Left ventricle myocardium inferior (tissue), 1 donor: ENCODE results near the gene MRPS2. TPM values are rescaled to one million over a fixed set of nuclear protein-coding genes. Genes with fewer than 3 reads are reported as not detected.

Experiments
- DNase-seq: peaks from one replicate; pipeline ENCODE4 v3.0.0-alpha.2; 2020
- H3K27ac ChIP-seq: fragments of 200-600 bp; replicated peaks from 2 replicates; pipeline ENCODE4 v1.8.0; 2021
- H3K27me3 ChIP-seq: fragments of 200-600 bp; 2 replicates; pipeline ENCODE4 v1.8.0; 2021; ENCODE audit warnings: low read depth
- H3K36me3 ChIP-seq: fragments of 200-600 bp; 2 replicates; pipeline ENCODE4 v1.8.0; 2021
- H3K4me1 ChIP-seq: fragments of 200-600 bp; 2 replicates; pipeline ENCODE4 v1.8.0; 2021
- H3K4me3 ChIP-seq: fragments of 200-600 bp; 2 replicates; pipeline ENCODE4 v1.8.0; 2021; ENCODE audit warnings: mild to moderate bottlenecking, moderate library complexity
- H3K9me3 ChIP-seq: fragments of 200-600 bp; replicated peaks from 2 replicates; pipeline ENCODE4 v1.8.0; 2021
- CTCF ChIP-seq: fragments of 200-600 bp; IDR thresholded peaks from 2 replicates; pipeline ENCODE4 v1.8.0; 2021; ENCODE audit warnings: antibody characterized with exemption, mild to moderate bottlenecking, borderline replicate concordance
- intact Hi-C: fragments of 100-400 bp; cut with micrococcal nuclease; formaldehyde crosslinking; loops from one replicate; pipeline ENCODE4 v1.11.0; 2022
- total RNA-seq: library from RNA; stranded (reverse); fragmentation: NEBNext Ultra II Directional; extraction: Animal tissue kit (Norgen Biotek cat#: 25700); gene quantifications from one replicate; pipeline ENCODE4 v1.2.1, GENCODE V29; 2021
- donor health status: DM: no; HTN: yes; CAD: no; lungs with severe emphysema.

The MRPS2 gene
- total RNA-seq, 1 donor from 2014 or later = 42.6 TPM

DNA sequence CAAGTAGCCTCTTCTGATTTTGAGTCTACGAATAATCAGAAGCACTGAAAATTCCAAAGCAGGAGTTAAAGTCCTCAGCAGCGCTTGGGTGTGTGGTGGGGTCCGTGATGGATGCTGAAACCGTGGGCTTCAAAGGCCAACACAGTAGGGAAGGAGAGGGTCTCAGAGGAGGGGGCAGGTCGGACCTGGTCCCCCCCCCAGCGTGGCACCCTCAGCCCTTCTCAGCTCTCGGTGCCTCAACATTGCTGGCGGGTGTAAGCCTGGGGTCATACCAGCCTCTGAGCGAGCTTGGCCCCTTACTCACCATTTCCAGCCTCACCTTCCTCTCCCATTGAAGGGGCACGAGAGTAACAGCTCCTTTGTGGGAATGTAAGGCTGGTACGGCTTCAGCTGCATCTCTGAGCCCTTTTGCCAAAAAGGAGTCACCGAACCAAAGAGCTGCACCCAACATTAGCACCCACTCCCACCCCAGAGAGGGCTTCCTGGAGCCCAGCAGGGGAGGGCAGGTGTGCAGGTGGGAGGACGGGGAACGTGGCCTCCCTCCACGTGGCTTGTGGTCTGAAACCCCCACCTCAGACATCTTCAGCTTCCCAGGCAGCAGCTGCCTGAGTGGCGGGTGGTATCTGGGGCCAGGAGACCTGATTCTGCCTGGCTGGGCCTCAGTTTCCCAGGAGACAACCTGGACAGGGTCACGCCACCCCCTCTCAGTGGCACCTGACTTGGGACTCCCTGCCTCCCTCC, 14.0 kb downstream of the MRPS2 start:
- Histone ChIP-seq H3K4me3 (no peak overlapping the region), H3K4me1 (no peaks in the 10 kb centered on the region), H3K9me3 (peaks cover 9% of the 10 kb centered on the region), H3K27me3 (peaks cover 15% of the 10 kb centered on the region), H3K36me3 (no peaks in the 10 kb centered on the region), H3K27ac (no peak overlapping the region)
- no peak for TF ChIP-seq CTCF
- no peak for DNase-seq
- intact Hi-C loops = no loop called here

- Histone ChIP-seq H3K4me3 (no peak overlapping the region), H3K27me3 (peaks cover 15% of the 10 kb centered on the region), H3K4me1 (no peaks in the 10 kb centered on the region), H3K9me3 (peaks cover 1% of the 10 kb centered on the region), H3K36me3 (no peaks in the 10 kb centered on the region), H3K27ac (no peak overlapping the region)
- no peak for DNase-seq
- intact Hi-C loops = no loop called here
- TF ChIP-seq CTCF = no peak
Measured at GRCh38 chr9:135515083-135515951, 14.8 kb downstream of the MRPS2 start.

GRCh38 chr9:135516132-135516860, 15.8 kb downstream of the MRPS2 start:
- Histone ChIP-seq H3K27me3 (peaks cover 20% of the 10 kb centered on the region), H3K27ac (no peak overlapping the region), H3K4me1 (no peaks in the 10 kb centered on the region), H3K4me3 (no peak overlapping the region), H3K36me3 (no peaks in the 10 kb centered on the region), H3K9me3 (no peaks in the 10 kb centered on the region)
- intact Hi-C loops = no loop called here
- DNase-seq = no peak
- no peak for TF ChIP-seq CTCF

DNA sequence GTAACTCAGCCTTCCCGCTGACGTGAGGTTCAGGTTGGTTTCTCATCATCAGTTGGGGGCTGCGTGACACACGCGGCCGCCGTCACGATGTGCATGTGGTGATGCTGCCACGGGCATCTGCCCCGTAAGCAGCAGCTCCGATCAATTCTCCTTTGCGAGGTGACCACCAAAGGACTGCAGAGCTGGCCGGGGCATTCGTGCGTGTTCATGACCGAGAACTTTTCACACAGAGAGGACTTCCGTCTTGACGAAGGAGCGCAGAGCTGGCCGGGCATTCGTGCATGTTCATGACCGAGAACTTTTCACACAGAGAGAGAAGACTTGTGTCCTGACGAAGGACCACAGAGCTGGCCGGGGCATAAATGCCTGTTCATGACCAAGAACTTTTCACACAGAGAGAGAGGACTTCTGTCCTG, 16.9 kb downstream of the MRPS2 start:
- Histone ChIP-seq H3K4me3 (no peak overlapping the region), H3K4me1 (no peaks in the 10 kb centered on the region), H3K27ac (no peak overlapping the region), H3K36me3 (no peaks in the 10 kb centered on the region), H3K27me3 (peaks cover 31% of the 10 kb centered on the region), H3K9me3 (no peaks in the 10 kb centered on the region)
- no peak for DNase-seq
- TF ChIP-seq CTCF = no peak
- intact Hi-C loops = no loop called here

GRCh38 chr9:135519179-135519971, 18.9 kb downstream of the MRPS2 start:
- Histone ChIP-seq H3K9me3 (no peaks in the 10 kb centered on the region), H3K4me1 (no peaks in the 10 kb centered on the region), H3K27me3 (peaks cover 51% of the 10 kb centered on the region), H3K27ac (no peak overlapping the region), H3K4me3 (no peak overlapping the region), H3K36me3 (no peaks in the 10 kb centered on the region)
- TF ChIP-seq CTCF = no peak
- intact Hi-C loops = no loop called here
- no peak for DNase-seq
